COLO668 (cell line): ENCODE results near the gene CEP250.
"Not testable (repeated sequence)": the region's sequence is repeated elsewhere in the genome, so short reads cannot be mapped to it uniquely, and the experiment has no call there.

Source experiments
- DNase-seq: peaks from one replicate; lab custom pipeline; 2025; ENCODE audit not compliant: unreplicated experiment; lab: John Stamatoyannopoulos, UW

The CEP250 gene

GRCh38 chr20:35496481-35496880 is 41.1 kb downstream of the CEP250 start:
- DNase-seq, result no peak

- no peak for DNase-seq
Observed at GRCh38 chr20:35497320-35497719, 41.9 kb downstream of the CEP250 start.

- DNase-seq, result no peak
Observed at GRCh38 chr20:35497780-35498189, 42.4 kb downstream of the CEP250 start.

- no peak for DNase-seq
Observed at GRCh38 chr20:35499271-35499670, 43.9 kb downstream of the CEP250 start.

GRCh38 chr20:35502352-35502751 is 47.0 kb downstream of the CEP250 start:
- no peak for DNase-seq

GRCh38 chr20:35503281-35503680 is 47.9 kb downstream of the CEP250 start:
- DNase-seq, result no peak

GRCh38 chr20:35503841-35504561 is 48.6 kb downstream of the CEP250 start:
- no peak for DNase-seq

GRCh38 chr20:35504751-35505150 is 49.4 kb downstream of the CEP250 start:
- no peak for DNase-seq

GRCh38 chr20:35506179-35506578 is 50.8 kb downstream of the CEP250 start:
- DNase-seq, result no peak

GRCh38 chr20:35506872-35507638 is 51.7 kb downstream of the CEP250 start:
- DNase-seq, result no peak

GRCh38 chr20:35508493-35509218 is 53.3 kb downstream of the CEP250 start:
- no peak for DNase-seq

- no peak for DNase-seq
Observed at GRCh38 chr20:35510951-35511735, 55.7 kb downstream of the CEP250 start.

- no peak for DNase-seq
Observed at GRCh38 chr20:35511814-35512420, 56.5 kb downstream of the CEP250 start.

- no peak for DNase-seq
Observed at GRCh38 chr20:35514371-35514932, 59.1 kb downstream of the CEP250 start.

- no peak for DNase-seq
Observed at GRCh38 chr20:35515341-35515740, 59.9 kb downstream of the CEP250 start.

- no peak for DNase-seq
Observed at GRCh38 chr20:35515949-35516645, 60.7 kb downstream of the CEP250 start.

GRCh38 chr20:35517125-35517524 is 61.7 kb downstream of the CEP250 start:
- no peak for DNase-seq

GRCh38 chr20:35517767-35518166 is 62.4 kb downstream of the CEP250 start:
- not testable (repeated sequence) for DNase-seq

- DNase-seq, result no peak
Observed at GRCh38 chr20:35518955-35519354, 63.6 kb downstream of the CEP250 start.
